Activated naive CD8-positive, alpha-beta T cell (primary cell): ENCODE measurements around the gene ITPRIP.

Experiments used
- H3K27ac Mint-ChIP-seq: one replicate; pipeline ENCODE4 v1.8.0; 2021; ENCODE audit warnings: mixed read lengths
- H3K27me3 Mint-ChIP-seq: one replicate; pipeline ENCODE4 v1.8.0; 2021; ENCODE audit warnings: mixed read lengths
- H3K36me3 Mint-ChIP-seq: one replicate; pipeline ENCODE4 v1.8.0; 2021; ENCODE audit warnings: mixed read lengths
- H3K4me1 Mint-ChIP-seq: one replicate; pipeline ENCODE4 v1.8.0; 2021; ENCODE audit warnings: low read depth, mixed read lengths
- H3K4me3 Mint-ChIP-seq: one replicate; pipeline ENCODE4 v1.8.0; 2021; ENCODE audit warnings: mild to moderate bottlenecking, mixed read lengths
- H3K9me3 Mint-ChIP-seq: one replicate; pipeline ENCODE4 v1.8.0; 2021; ENCODE audit warnings: low read depth, mixed read lengths

Gene ITPRIP

GRCh38 chr10:104348601-104349000 lies 10.3 kb upstream of the ITPRIP start:
- peaks cover 3% of the 10 kb centered on the region for H3K9me3 Mint-ChIP-seq
- peaks cover 29% of the 10 kb centered on the region for H3K4me1 Mint-ChIP-seq
- H3K27ac Mint-ChIP-seq, result no peak overlapping the region
- no peaks in the 10 kb centered on the region for H3K27me3 Mint-ChIP-seq
- H3K36me3 Mint-ChIP-seq, result no peaks in the 10 kb centered on the region
- H3K4me3 Mint-ChIP-seq, result no peak overlapping the region

DNA sequence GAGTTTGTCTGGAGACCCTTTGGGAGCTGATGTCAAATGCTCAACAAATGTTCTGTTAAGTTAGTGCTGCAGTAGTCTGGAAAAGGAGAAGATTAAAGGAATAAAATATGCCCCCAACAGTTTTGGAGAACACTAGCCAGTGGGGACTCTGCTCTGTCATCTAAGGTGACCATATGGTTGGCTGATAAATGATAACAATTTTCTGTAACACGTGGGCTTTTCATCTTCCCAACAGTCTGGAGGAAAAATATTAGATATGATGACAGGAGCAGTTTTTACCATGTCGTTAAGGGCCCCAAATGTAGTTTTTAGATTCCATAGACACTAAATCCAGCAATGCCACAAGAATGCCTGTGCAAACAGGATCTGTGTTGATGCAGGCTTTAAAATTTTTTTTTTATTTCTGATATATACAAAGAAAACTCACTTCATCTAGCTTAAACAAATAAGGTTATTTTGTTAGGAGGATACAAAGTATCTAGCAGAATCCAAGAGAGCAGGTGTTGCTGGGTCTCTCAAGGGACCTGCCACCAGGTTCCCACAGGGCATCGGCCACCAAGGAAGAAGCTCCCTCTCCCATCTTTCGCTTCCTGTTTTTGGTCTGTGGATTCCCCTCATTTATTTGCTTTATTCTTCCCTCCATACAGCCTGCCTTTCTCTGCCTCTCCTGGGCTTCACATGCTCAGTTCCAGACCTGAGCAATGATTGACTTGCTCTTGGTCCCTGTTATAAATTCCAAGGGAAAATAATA lies 9.2 kb upstream of the ITPRIP start:
- Mint-ChIP-seq H3K27ac (no peak overlapping the region), H3K4me3 (no peak overlapping the region), H3K4me1 (peaks cover 27% of the 10 kb centered on the region), H3K36me3 (no peaks in the 10 kb centered on the region), H3K27me3 (no peaks in the 10 kb centered on the region), H3K9me3 (peaks cover 3% of the 10 kb centered on the region)

GRCh38 chr10:104345941-104346340 lies 7.7 kb upstream of the ITPRIP start:
- Mint-ChIP-seq H3K36me3 (no peaks in the 10 kb centered on the region), H3K4me1 (peaks cover 12% of the 10 kb centered on the region), H3K9me3 (peaks cover 3% of the 10 kb centered on the region), H3K27me3 (no peaks in the 10 kb centered on the region), H3K4me3 (no peak overlapping the region), H3K27ac (no peak overlapping the region)

GRCh38 chr10:104345515-104345914 lies 7.2 kb upstream of the ITPRIP start:
- Mint-ChIP-seq H3K36me3 (no peaks in the 10 kb centered on the region), H3K4me3 (no peak overlapping the region), H3K9me3 (peaks cover 3% of the 10 kb centered on the region), H3K27me3 (no peaks in the 10 kb centered on the region), H3K27ac (peak overlapping the region; percentile 1), H3K4me1 (peaks cover 11% of the 10 kb centered on the region)

- peaks cover 21% of the 10 kb centered on the region for H3K4me1 Mint-ChIP-seq
- peaks cover 3% of the 10 kb centered on the region for H3K9me3 Mint-ChIP-seq
- no peaks in the 10 kb centered on the region for H3K27me3 Mint-ChIP-seq
- H3K4me3 Mint-ChIP-seq, result no peak overlapping the region
- H3K27ac Mint-ChIP-seq, result no peak overlapping the region
- no peaks in the 10 kb centered on the region for H3K36me3 Mint-ChIP-seq
Measured at GRCh38 chr10:104344219-104344618, 6.0 kb upstream of the ITPRIP start.

- Mint-ChIP-seq H3K27ac (no peak overlapping the region), H3K9me3 (peaks cover 3% of the 10 kb centered on the region), H3K4me3 (no peak overlapping the region), H3K36me3 (no peaks in the 10 kb centered on the region), H3K27me3 (no peaks in the 10 kb centered on the region), H3K4me1 (peaks cover 26% of the 10 kb centered on the region)
Measured at GRCh38 chr10:104342941-104343411, 4.7 kb upstream of the ITPRIP start.

DNA sequence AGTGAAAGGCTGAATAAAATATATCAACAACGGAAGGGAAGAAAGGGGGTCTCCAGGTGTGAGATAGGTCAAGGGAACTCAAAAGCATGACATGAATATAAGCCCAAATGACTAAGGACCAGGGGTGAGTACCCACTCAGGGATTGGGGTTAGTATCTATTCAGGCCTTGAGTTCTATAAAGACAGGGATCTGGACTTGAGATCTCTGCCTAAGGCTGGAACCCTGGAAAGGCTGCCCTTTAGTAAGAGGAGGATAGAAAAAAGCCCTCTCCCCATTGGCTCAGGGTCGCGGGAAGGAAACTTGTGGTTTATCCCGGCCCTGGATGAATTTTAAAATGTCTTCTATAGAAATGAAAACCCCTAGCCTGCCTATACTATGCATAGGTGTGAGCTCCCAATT lies 2.4 kb upstream of the ITPRIP start:
- Mint-ChIP-seq H3K4me1 (peaks cover 33% of the 10 kb centered on the region), H3K9me3 (peaks cover 3% of the 10 kb centered on the region), H3K4me3 (no peak overlapping the region), H3K36me3 (peaks cover under 1% of the 10 kb centered on the region), H3K27me3 (no peaks in the 10 kb centered on the region), H3K27ac (no peak overlapping the region)

DNA sequence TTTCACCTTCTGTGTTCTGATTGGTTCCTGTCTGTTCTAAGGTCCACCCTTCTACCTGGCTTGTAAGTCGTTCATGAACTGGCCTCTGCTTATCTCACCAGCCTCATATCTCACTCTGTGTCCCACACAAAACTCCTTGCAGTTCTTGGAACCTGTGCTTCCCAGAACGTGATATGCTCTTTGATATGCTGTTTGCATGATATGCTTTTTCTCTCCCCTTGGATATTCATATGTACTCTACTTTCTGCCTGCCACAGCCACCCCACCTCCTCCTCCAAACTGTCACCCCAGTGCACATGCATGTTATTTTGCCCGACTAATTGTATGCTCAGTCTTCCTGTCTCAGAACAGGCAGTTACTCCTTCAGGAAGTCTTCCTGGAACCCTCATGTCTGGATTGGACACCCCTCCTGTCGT lies 1.9 kb upstream of the ITPRIP start:
- Mint-ChIP-seq H3K4me1 (peaks cover 35% of the 10 kb centered on the region), H3K36me3 (peaks cover 3% of the 10 kb centered on the region), H3K9me3 (no peaks in the 10 kb centered on the region), H3K27ac (peak overlapping the region; percentile 58), H3K27me3 (no peaks in the 10 kb centered on the region), H3K4me3 (peak overlapping the region; percentile 96)

DNA sequence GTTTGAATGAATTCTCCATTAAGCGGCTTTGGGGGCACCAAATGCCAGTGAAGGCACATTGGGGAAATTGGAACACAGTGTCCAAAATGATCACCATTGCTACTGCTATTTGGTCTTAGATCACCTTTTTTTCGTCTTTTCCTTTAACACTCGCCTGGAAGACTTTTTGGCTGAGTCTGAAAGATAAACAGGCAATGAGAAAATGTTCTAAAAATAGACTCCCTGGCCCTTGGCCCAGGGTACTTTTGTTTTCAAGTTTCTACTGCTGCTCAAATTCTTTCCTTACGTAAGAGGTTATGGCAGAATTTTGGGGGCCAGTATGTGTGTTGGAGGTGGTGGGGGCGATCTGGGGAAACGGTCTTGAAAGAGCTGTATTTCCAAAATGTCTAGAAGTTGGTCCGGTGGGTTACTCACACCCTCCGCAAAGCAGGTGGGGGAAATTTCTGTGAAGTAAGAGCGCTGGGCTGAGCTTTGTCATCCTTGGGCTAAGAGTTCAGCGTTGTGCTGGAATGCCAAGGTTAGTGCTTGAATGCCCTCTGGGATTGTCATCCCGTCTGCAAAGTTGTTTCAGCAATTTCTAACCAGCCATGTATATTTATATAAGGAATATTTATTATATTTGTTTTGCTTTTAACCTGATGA lies 1.3 kb upstream of the ITPRIP start:
- H3K27ac Mint-ChIP-seq, result peak overlapping the region; percentile 100
- peaks cover 41% of the 10 kb centered on the region for H3K4me1 Mint-ChIP-seq
- no peaks in the 10 kb centered on the region for H3K27me3 Mint-ChIP-seq
- H3K36me3 Mint-ChIP-seq, result peaks cover 3% of the 10 kb centered on the region
- peak overlapping the region; percentile 96 for H3K4me3 Mint-ChIP-seq
- H3K9me3 Mint-ChIP-seq, result no peaks in the 10 kb centered on the region

DNA sequence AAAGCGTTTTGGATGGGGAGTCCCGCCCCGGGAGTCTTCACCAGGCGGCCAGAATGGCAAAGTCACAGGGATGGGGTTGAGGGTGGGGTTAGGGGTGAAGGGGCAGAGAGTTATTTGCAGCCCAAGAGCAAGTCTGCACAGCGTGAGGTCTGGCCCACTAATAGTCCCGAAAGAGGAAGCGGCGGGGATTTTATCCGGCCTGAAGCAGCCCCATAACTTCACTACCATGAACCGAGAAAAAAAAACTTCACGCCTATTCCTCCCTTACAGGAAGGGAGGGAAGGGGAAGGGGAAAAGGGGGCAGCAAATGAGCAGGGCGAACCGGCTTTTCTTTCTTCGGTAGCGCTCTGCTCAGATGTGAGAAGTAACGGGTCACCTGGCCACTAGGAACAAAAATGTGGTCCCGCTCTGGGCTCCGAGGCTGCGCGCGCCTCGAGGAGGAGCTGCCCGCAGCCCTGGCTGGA lies 712 bp downstream of the ITPRIP start:
- H3K4me3 Mint-ChIP-seq, result peak overlapping the region; percentile 96
- H3K27ac Mint-ChIP-seq, result peak overlapping the region; percentile 91
- peaks cover 3% of the 10 kb centered on the region for H3K36me3 Mint-ChIP-seq
- no peaks in the 10 kb centered on the region for H3K27me3 Mint-ChIP-seq
- H3K4me1 Mint-ChIP-seq, result peaks cover 61% of the 10 kb centered on the region
- H3K9me3 Mint-ChIP-seq, result no peaks in the 10 kb centered on the region

DNA sequence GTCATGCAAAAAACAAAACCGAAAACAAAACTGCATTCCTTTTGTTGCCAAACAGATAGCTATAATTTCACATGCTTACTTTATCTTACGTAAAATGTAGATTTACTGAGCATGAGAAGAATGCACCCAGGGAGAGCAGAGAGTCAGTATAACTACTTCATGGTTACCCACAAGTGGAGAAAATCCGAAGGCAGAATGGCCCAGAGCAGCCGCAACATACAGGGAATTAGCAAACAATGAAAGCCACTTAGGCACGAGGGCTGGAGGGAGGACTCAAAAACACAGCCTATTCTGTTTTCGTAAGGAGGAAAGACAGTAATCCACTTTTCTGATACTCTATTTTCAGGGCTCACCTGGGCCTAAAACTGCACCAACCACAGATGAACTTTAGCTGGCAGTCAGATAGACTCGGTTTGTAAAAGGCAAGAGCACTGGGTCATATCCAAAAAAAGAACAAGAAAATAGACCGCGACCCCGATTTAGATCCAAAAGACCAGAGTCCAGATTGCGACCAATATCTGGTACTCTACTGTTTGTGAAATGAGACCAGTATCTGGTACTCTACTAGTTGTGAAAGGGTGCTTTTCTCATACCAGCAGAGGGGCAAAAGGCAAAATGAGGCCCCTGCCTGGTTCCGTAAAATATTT lies 1.3 kb downstream of the ITPRIP start:
- H3K4me1 Mint-ChIP-seq, result peaks cover 66% of the 10 kb centered on the region
- no peaks in the 10 kb centered on the region for H3K9me3 Mint-ChIP-seq
- peak overlapping the region; percentile 96 for H3K4me3 Mint-ChIP-seq
- H3K27ac Mint-ChIP-seq, result peak overlapping the region; percentile 91
- H3K36me3 Mint-ChIP-seq, result peaks cover 3% of the 10 kb centered on the region
- H3K27me3 Mint-ChIP-seq, result no peaks in the 10 kb centered on the region

GRCh38 chr10:104334965-104335650 lies 3.2 kb downstream of the ITPRIP start:
- H3K9me3 Mint-ChIP-seq, result no peaks in the 10 kb centered on the region
- H3K27ac Mint-ChIP-seq, result peak overlapping the region; percentile 72
- peaks cover 81% of the 10 kb centered on the region for H3K4me1 Mint-ChIP-seq
- H3K27me3 Mint-ChIP-seq, result no peaks in the 10 kb centered on the region
- H3K36me3 Mint-ChIP-seq, result peaks cover 3% of the 10 kb centered on the region
- H3K4me3 Mint-ChIP-seq, result peak overlapping the region; percentile 96

DNA sequence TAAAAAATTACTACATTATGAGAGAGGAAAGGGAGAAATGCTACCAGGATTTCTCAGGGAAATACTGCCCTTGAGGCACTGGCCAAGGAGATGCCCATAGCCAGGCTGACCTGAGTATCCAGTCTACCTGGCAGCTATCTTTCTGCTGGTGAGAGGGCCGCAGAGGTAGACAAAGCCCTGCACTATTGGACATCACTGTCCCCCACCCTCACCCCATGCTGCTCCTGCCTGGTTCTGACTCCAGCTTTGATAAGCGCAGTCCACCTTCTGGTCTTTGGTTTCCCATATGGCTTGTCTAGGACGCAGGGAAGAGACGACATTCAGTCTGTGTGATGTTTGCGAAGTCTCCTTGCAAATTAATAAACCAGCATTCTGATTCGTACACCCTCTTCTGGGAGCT lies 3.7 kb downstream of the ITPRIP start:
- Mint-ChIP-seq H3K36me3 (peaks cover 3% of the 10 kb centered on the region), H3K4me3 (peak overlapping the region; percentile 38), H3K9me3 (no peaks in the 10 kb centered on the region), H3K27ac (peak overlapping the region; percentile 72), H3K27me3 (no peaks in the 10 kb centered on the region), H3K4me1 (peaks cover 83% of the 10 kb centered on the region)

- Mint-ChIP-seq H3K9me3 (no peaks in the 10 kb centered on the region), H3K27ac (peak overlapping the region; percentile 72), H3K4me1 (peaks cover 83% of the 10 kb centered on the region), H3K36me3 (peaks cover 3% of the 10 kb centered on the region), H3K4me3 (peak overlapping the region; percentile 68), H3K27me3 (no peaks in the 10 kb centered on the region)
Measured at GRCh38 chr10:104333728-104334373, 4.4 kb downstream of the ITPRIP start.
